H9 (cell line): ENCODE results near the gene CTDSPL. TPM values are rescaled to one million over a fixed set of nuclear protein-coding genes. Genes with fewer than 3 reads are reported as not detected.

Source experiments
- DNase-seq: peaks from one replicate; pipeline ENCODE4 v3.0.0-alpha.2; 2017
- H2AFZ ChIP-seq: one replicate; pipeline ENCODE4 v1.6.1; 2013; ENCODE audit warnings: mild to moderate bottlenecking, low read length, control low read depth, moderate library complexity
- H2AK5ac ChIP-seq: 2 replicates; pipeline ENCODE4 v1.6.1; 2013; ENCODE audit warnings: low read length, control low read depth, mixed read lengths; ENCODE audit not compliant: insufficient read length
- H2BK120ac ChIP-seq: one replicate; pipeline ENCODE4 v1.6.1; 2013; ENCODE audit warnings: low read depth, mild to moderate bottlenecking, low read length, control low read depth, inconsistent platforms; ENCODE audit not compliant: poor library complexity, severe bottlenecking
- H2BK12ac ChIP-seq: 2 replicates; pipeline ENCODE4 v1.6.1; 2013; ENCODE audit warnings: low read length, control low read depth, mixed read lengths, low read depth; ENCODE audit not compliant: insufficient read length
- H2BK15ac ChIP-seq: 2 replicates; pipeline ENCODE4 v1.6.1; 2013; ENCODE audit warnings: low read depth, low read length, control low read depth
- H2BK20ac ChIP-seq: one replicate; pipeline ENCODE4 v1.6.1; 2013; ENCODE audit warnings: low read depth, mild to moderate bottlenecking, low read length, control low read depth, inconsistent platforms; ENCODE audit not compliant: poor library complexity, severe bottlenecking
- H2BK5ac ChIP-seq: 2 replicates; pipeline ENCODE4 v1.6.1; 2013; ENCODE audit warnings: low read length, control low read depth, mixed read lengths; ENCODE audit not compliant: insufficient read length
- H3K14ac ChIP-seq: 2 replicates; pipeline ENCODE4 v1.6.1; 2013; ENCODE audit warnings: low read length, control low read depth; ENCODE audit not compliant: insufficient read depth
- H3K18ac ChIP-seq: 2 replicates; pipeline ENCODE4 v1.6.1; 2013; ENCODE audit warnings: low read depth, mild to moderate bottlenecking, mixed read lengths, low read length, control low read depth; ENCODE audit not compliant: insufficient read length
- H3K23ac ChIP-seq: 2 replicates; pipeline ENCODE4 v1.6.1; 2013; ENCODE audit warnings: low read length, control low read depth, mixed read lengths, low read depth; ENCODE audit not compliant: insufficient read length
- H3K23me2 ChIP-seq: 2 replicates; pipeline ENCODE4 v1.6.1; 2013; ENCODE audit warnings: low read depth, mild to moderate bottlenecking, mixed read lengths, low read length, control low read depth; ENCODE audit not compliant: insufficient read length, poor library complexity, severe bottlenecking
- H3K27ac ChIP-seq: 2 replicates; pipeline ENCODE4 v1.5.1; 2013; ENCODE audit warnings: low read length, control low read depth, mixed read lengths, low read depth; ENCODE audit not compliant: insufficient read length
- H3K27me3 ChIP-seq: 2 replicates; pipeline ENCODE4 v1.6.1; 2013; ENCODE audit warnings: low read length, control low read depth, inconsistent platforms; ENCODE audit not compliant: insufficient read depth
- H3K4ac ChIP-seq: 2 replicates; pipeline ENCODE4 v1.6.1; 2013; ENCODE audit warnings: low read depth, mild to moderate bottlenecking, control low read depth, inconsistent platforms, low read length, moderate library complexity
- H3K4me1 ChIP-seq: 2 replicates; pipeline ENCODE4 v1.6.1; 2013; ENCODE audit warnings: low read length, control low read depth, inconsistent platforms; ENCODE audit not compliant: insufficient read depth
- H3K4me2 ChIP-seq: 2 replicates; pipeline ENCODE4 v1.6.1; 2013; ENCODE audit warnings: low read length, control low read depth, mixed read lengths; ENCODE audit not compliant: insufficient read length, insufficient read depth
- H3K56ac ChIP-seq: 2 replicates; pipeline ENCODE4 v1.6.1; 2013; ENCODE audit warnings: low read depth, mild to moderate bottlenecking, mixed read lengths, low read length, control low read depth; ENCODE audit not compliant: insufficient read length
- H3K79me1 ChIP-seq: 2 replicates; pipeline ENCODE4 v1.6.1; 2013; ENCODE audit warnings: low read depth, mild to moderate bottlenecking, moderate library complexity, low read length, control low read depth, inconsistent platforms; ENCODE audit not compliant: insufficient read depth, poor library complexity, severe bottlenecking
- H3K79me2 ChIP-seq: 2 replicates; pipeline ENCODE4 v1.6.1; 2013; ENCODE audit warnings: low read length, control low read depth, inconsistent platforms; ENCODE audit not compliant: insufficient read depth
- H3K9ac ChIP-seq: 2 replicates; pipeline ENCODE4 v1.6.1; 2013; ENCODE audit warnings: low read length, control low read depth, mixed read lengths; ENCODE audit not compliant: insufficient read length; ENCODE audit errors: extremely low read depth
- H3K9me3 ChIP-seq: one replicate; pipeline ENCODE4 v1.6.1; 2013; ENCODE audit warnings: low read depth, low read length, inconsistent platforms; ENCODE audit not compliant: control insufficient read depth
- H3T11ph ChIP-seq: one replicate; pipeline ENCODE4 v1.6.1; 2013; ENCODE audit warnings: mild to moderate bottlenecking, low read length, control low read depth, inconsistent platforms
- H4K20me1 ChIP-seq: one replicate; pipeline ENCODE4 v1.6.1; 2013; ENCODE audit not compliant: control insufficient read depth, insufficient read length, insufficient read depth
- H4K5ac ChIP-seq: 2 replicates; pipeline ENCODE4 v1.6.1; 2013; ENCODE audit warnings: low read depth, mild to moderate bottlenecking, mixed read lengths, low read length, control low read depth; ENCODE audit not compliant: insufficient read length
- H4K8ac ChIP-seq: replicated peaks from 2 replicates; pipeline ENCODE4 v1.6.1; 2013; ENCODE audit warnings: low read length, control low read depth, mixed read lengths, low read depth; ENCODE audit not compliant: insufficient read length
- H4K91ac ChIP-seq: 2 replicates; pipeline ENCODE4 v1.6.1; 2013; ENCODE audit warnings: low read depth, mild to moderate bottlenecking, moderate library complexity, mixed read lengths, low read length, control low read depth; ENCODE audit not compliant: insufficient read length
- H3K27ac Mint-ChIP-seq, 3 experiments: 2 replicates in 2 of 3; 3 replicates in 1 of 3; pipeline ENCODE4 v1.8.0; 2020 to 2021; ENCODE audit warnings: mixed read lengths in 3 of 3, mild to moderate bottlenecking in 1 of 3, moderate library complexity in 1 of 3
- H3K27me3 Mint-ChIP-seq: 2 replicates; pipeline ENCODE4 v1.8.0; 2021; ENCODE audit warnings: low read depth, mild to moderate bottlenecking, moderate library complexity, mixed read lengths
- H3K36me3 Mint-ChIP-seq, 3 experiments: 2 replicates in 2 of 3; 3 replicates in 1 of 3; pipeline ENCODE4 v1.8.0; 2020 to 2021; ENCODE audit warnings: low read depth in 3 of 3, mixed read lengths in 3 of 3; ENCODE audit not compliant: insufficient read depth in 1 of 3
- H3K4me1 Mint-ChIP-seq, 2 experiments: 2 replicates each; pipeline ENCODE4 v1.8.0; 2020; ENCODE audit warnings: mixed read lengths in 2 of 2
- H3K4me3 Mint-ChIP-seq, 2 experiments: 2 replicates in 1 of 2; 3 replicates in 1 of 2; pipeline ENCODE4 v1.8.0; 2020 to 2021; ENCODE audit warnings: mild to moderate bottlenecking in 2 of 2, mixed read lengths in 2 of 2, moderate library complexity in 1 of 2
- H3K9me3 Mint-ChIP-seq, 2 experiments: 2 replicates in 1 of 2; 3 replicates in 1 of 2; pipeline ENCODE4 v1.8.0; 2020; ENCODE audit warnings: mild to moderate bottlenecking in 2 of 2, mixed read lengths in 2 of 2, moderate library complexity in 1 of 2
- CTCF ChIP-seq: fragments of 200-600 bp; sonication (generic); conservative IDR thresholded peaks from 3 replicates; pipeline ENCODE4 v1.8.0; 2021; ENCODE audit warnings: antibody characterized with exemption, mild to moderate bottlenecking
- WGBS: extraction: QIAGEN DNeasy Blood & Tissue Kit; methylation state at CpG from one replicate; pipeline ENCODE4 v1.1.7; 2013; ENCODE audit warnings: missing lambda C conversion rate, low lambda C conversion rate, mixed read lengths; ENCODE audit not compliant: insufficient read length; ENCODE audit errors: extremely low coverage; 5-methylcytosine and 5-hydroxymethylcytosine counted together
- total RNA-seq: library from RNA; stranded (reverse); gene quantifications from 2 replicates; pipeline ENCODE4 v1.2.1, GENCODE V29; 2021

The CTDSPL gene
- total RNA-seq, 1 experiment from 2014 or later: 20.8 TPM

GRCh38 chr3:38029400-38030125 lies 167.9 kb downstream of the CTDSPL start, which contains the start of gene PLCD1:
TSS of gene PLCD1 (minus strand) at chr3:38029642. CDS start at chr3:38029539, 103 bp downstream.
- H3K27ac Mint-ChIP-seq: no peak within 1 kb of the TSS; a peak in 1 of 7 replicates
- Histone ChIP-seq H3K9me3 (no peaks in the 10 kb centered on the region), H2BK20ac (no peak within 1 kb of the TSS), H3K23me2 (peaks cover 5% of the 10 kb centered on the region), H2BK5ac (no peak within 1 kb of the TSS), H3K4me2 (peak within 1 kb of the TSS; percentile 59), H3K4ac (no peak within 1 kb of the TSS), H3K79me2 (no peaks in the 10 kb centered on the region), H4K91ac (no peak within 1 kb of the TSS), H2BK15ac (no peak within 1 kb of the TSS), H4K8ac (no peak within 1 kb of the TSS), H3K56ac (no peak within 1 kb of the TSS), H3K27ac (no peak within 1 kb of the TSS), H2AFZ (no peak within 1 kb of the TSS), H4K5ac (peak within 1 kb of the TSS; percentile 94), H3K14ac (peak within 1 kb of the TSS; percentile 88), H4K20me1 (no peaks in the 10 kb centered on the region), H3T11ph (no peak within 1 kb of the TSS), H3K27me3 (peaks cover 19% of the 10 kb centered on the region; the same call in 1 of the 2 replicates), H3K23ac (no peak within 1 kb of the TSS), H3K79me1 (no peaks in the 10 kb centered on the region), H3K9ac (peak within 1 kb of the TSS; percentile 65), H2BK120ac (no peak within 1 kb of the TSS), H2BK12ac (peak within 1 kb of the TSS; percentile 38), H3K18ac (peak within 1 kb of the TSS; percentile 72), H3K4me1 (no peaks in the 10 kb centered on the region), H2AK5ac (no peak within 1 kb of the TSS)
- DNase-seq: peak; percentile 89
- H3K9me3 Mint-ChIP-seq: no peaks in the 10 kb centered on the region; a peak in 1 of 5 replicates
- no CpG with 5 or more reads among the region's 75 CpGs for WGBS
- H3K36me3 Mint-ChIP-seq: no peaks in the 10 kb centered on the region; a peak in 2 of 7 replicates
- H3K4me3 Mint-ChIP-seq: peak within 1 kb of the TSS; percentile 70 to 82
- H3K27me3 Mint-ChIP-seq: peaks cover 64% of the 10 kb centered on the region
- no peak for TF ChIP-seq CTCF
- H3K4me1 Mint-ChIP-seq: peaks cover 11 to 19% of the 10 kb centered on the region in 2 experiments
